ENCODE results near the gene KRTAP5-3.
"Not testable (repeated sequence)": the region's sequence is repeated elsewhere in the genome, so short reads cannot be mapped to it uniquely, and the experiment has no call there.

DNA sequence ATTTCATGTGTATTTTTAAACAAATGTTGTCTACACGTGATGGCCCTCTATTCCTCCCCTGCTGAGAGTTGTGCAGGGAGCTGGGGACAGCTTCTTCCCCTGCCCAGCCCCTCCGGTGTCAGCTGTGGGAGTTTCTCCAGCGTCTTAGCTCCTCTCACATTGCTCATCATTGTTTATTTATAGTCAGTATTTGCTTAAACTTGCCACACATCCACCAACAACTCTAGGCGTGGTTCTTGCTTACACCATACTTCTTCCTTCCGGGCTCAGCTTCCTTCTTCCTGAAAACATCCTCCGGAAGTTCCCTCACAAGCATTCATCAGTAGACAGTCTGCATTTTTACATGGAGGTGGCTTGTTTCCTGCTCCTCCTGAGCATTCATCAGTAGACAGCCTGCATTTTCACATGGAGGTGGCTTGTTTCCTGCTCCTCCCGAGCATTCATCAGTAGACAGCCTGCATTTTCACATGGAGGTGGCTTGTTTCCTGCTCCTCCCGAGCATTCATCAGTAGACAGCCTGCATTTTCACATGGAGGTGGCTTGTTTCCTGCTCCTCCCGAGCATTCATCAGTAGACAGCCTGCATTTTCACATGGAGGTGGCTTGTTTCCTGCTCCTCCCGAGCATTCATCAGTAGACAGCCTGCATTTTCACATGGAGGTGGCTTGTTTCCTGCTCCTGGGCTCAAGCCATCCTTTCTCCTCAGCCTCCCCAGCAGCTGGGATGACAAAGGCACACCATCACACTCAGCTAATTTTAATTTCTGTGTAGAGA lies 18.9 kb downstream of the KRTAP5-3 start:
- TF ChIP-seq, protein P1, sequence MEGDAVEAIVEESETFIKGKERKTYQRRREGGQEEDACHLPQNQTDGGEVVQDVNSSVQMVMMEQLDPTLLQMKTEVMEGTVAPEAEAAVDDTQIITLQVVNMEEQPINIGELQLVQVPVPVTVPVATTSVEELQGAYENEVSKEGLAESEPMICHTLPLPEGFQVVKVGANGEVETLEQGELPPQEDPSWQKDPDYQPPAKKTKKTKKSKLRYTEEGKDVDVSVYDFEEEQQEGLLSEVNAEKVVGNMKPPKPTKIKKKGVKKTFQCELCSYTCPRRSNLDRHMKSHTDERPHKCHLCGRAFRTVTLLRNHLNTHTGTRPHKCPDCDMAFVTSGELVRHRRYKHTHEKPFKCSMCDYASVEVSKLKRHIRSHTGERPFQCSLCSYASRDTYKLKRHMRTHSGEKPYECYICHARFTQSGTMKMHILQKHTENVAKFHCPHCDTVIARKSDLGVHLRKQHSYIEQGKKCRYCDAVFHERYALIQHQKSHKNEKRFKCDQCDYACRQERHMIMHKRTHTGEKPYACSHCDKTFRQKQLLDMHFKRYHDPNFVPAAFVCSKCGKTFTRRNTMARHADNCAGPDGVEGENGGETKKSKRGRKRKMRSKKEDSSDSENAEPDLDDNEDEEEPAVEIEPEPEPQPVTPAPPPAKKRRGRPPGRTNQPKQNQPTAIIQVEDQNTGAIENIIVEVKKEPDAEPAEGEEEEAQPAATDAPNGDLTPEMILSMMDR (IDR thresholded peaks at IDR 0.05) = not testable (repeated sequence)
- TF ChIP-seq POLR2A (IDR thresholded peaks at IDR 0.05) = not testable (repeated sequence)

Measured in adrenal gland (tissue), 5 donors.